Superior temporal gyrus (tissue), 1 donor: Measurements from ENCODE around the gene ZMAT3.
"Not testable (repeated sequence)": the region's sequence is repeated elsewhere in the genome, so short reads cannot be mapped to it uniquely, and the experiment has no call there.

Experiments
- DNase-seq: peaks from one replicate; pipeline ENCODE4 v3.0.0-alpha.2; 2016; ENCODE audit errors: extremely low spot score

ZMAT3 gene

GRCh38 chr3:179068779-179069530 is 2.7 kb downstream of the ZMAT3 start:
- peak; percentile 39 for DNase-seq

- DNase-seq, result no peak
These were observed 3.8 kb downstream of the ZMAT3 start for GRCh38 chr3:179067839-179068238.

GRCh38 chr3:179067291-179067690 is 4.3 kb downstream of the ZMAT3 start:
- DNase-seq, result no peak

GRCh38 chr3:179063945-179064560 is 7.6 kb downstream of the ZMAT3 start:
- DNase-seq, result no peak

- DNase-seq, result no peak
These were observed 15.3 kb downstream of the ZMAT3 start for GRCh38 chr3:179056326-179056725.

- not testable (repeated sequence) for DNase-seq
These were observed 17.0 kb downstream of the ZMAT3 start for GRCh38 chr3:179054565-179054964.

- DNase-seq, result no peak
These were observed 24.9 kb downstream of the ZMAT3 start for GRCh38 chr3:179046497-179047353.

- DNase-seq, result no peak
These were observed 25.7 kb downstream of the ZMAT3 start for GRCh38 chr3:179045719-179046402.

- not testable (repeated sequence) for DNase-seq
These were observed 32.7 kb downstream of the ZMAT3 start for GRCh38 chr3:179038899-179039251.

- no peak for DNase-seq
These were observed 33.3 kb downstream of the ZMAT3 start for GRCh38 chr3:179038216-179038898.

- peak; percentile 55 for DNase-seq
These were observed 34.3 kb downstream of the ZMAT3 start for GRCh38 chr3:179037351-179037750.

- peak; percentile 6 for DNase-seq
These were observed 34.8 kb downstream of the ZMAT3 start for GRCh38 chr3:179036626-179037300.

- DNase-seq, result peak; percentile 8
These were observed 35.4 kb downstream of the ZMAT3 start for GRCh38 chr3:179036226-179036625.

GRCh38 chr3:179035232-179035631 is 36.4 kb downstream of the ZMAT3 start:
- no peak for DNase-seq

- not testable (repeated sequence) for DNase-seq
These were observed 38.3 kb downstream of the ZMAT3 start for GRCh38 chr3:179033304-179033657.

GRCh38 chr3:179032454-179033303 is 38.9 kb downstream of the ZMAT3 start:
- not testable (repeated sequence) for DNase-seq

- no peak for DNase-seq
These were observed 42.5 kb downstream of the ZMAT3 start for GRCh38 chr3:179029096-179029495.

GRCh38 chr3:179028408-179028807 is 43.2 kb downstream of the ZMAT3 start:
- no peak for DNase-seq

GRCh38 chr3:179027326-179027900 is 44.2 kb downstream of the ZMAT3 start:
- DNase-seq, result no peak

- no peak for DNase-seq
These were observed 45.0 kb downstream of the ZMAT3 start for GRCh38 chr3:179026636-179027035.
